H1 (cell line): ENCODE data around the gene PCDHA12. TPM values are rescaled to one million over a fixed set of nuclear protein-coding genes. Genes with fewer than 3 reads are reported as not detected.

Experiments
- CTCF ChIA-PET: fragments of 300-600 bp; sonication (Branson Sonifier 250); formaldehyde crosslinking; loops from one replicate; lab custom pipeline; 2021; ENCODE audit not compliant: partially characterized antibody; lab: Charles Lee
- POLR2A ChIA-PET: fragments of 300-600 bp; sonication (Branson Sonifier 250); formaldehyde crosslinking; loops from one replicate; lab custom pipeline; 2021; ENCODE audit warnings: inconsistent platforms; ENCODE audit not compliant: partially characterized antibody; lab: Charles Lee
- DNase-seq, 2 experiments: peaks; one replicate each; pipeline versions ENCODE4 v3.0.0 to v3.0.0-alpha.2; 2010 to 2022; ENCODE audit warnings: low spot score in 2 of 2, low read depth in 1 of 2, mixed read lengths in 1 of 2
- FAIRE-seq: peaks from 2 replicates; lab custom pipeline; 2011; peaks lifted over from hg19 to GRCh38; lab: Jason Lieb, UNC
- H2AFZ ChIP-seq: 2 replicates; pipeline ENCODE4 v1.8.1; 2012; ENCODE audit warnings: low read length, inconsistent platforms
- H2AK5ac ChIP-seq: 2 replicates; pipeline ENCODE4 v1.6.1; 2013; ENCODE audit warnings: low read depth, low read length
- H2BK120ac ChIP-seq: replicated peaks from 2 replicates; pipeline ENCODE3; 2013; ENCODE audit warnings: low read depth, low read length, inconsistent platforms
- H2BK12ac ChIP-seq: 2 replicates; pipeline ENCODE4 v1.6.1; 2013; ENCODE audit warnings: low read depth, low read length
- H2BK15ac ChIP-seq: 2 replicates; pipeline ENCODE4 v1.6.1; 2013; ENCODE audit warnings: low read length
- H2BK20ac ChIP-seq: 2 replicates; pipeline ENCODE4 v1.6.1; 2013; ENCODE audit warnings: low read length
- H2BK5ac ChIP-seq: 2 replicates; pipeline ENCODE4 v1.6.1; 2013; ENCODE audit warnings: low read depth, low read length
- H3K14ac ChIP-seq: 2 replicates; pipeline ENCODE4 v1.6.1; 2013; ENCODE audit warnings: inconsistent platforms; ENCODE audit not compliant: insufficient read length
- H3K18ac ChIP-seq: 2 replicates; pipeline ENCODE4 v1.6.1; 2013; ENCODE audit warnings: low read length; ENCODE audit errors: extremely low read depth
- H3K23ac ChIP-seq: 2 replicates; pipeline ENCODE4 v1.6.1; 2013; ENCODE audit warnings: inconsistent platforms; ENCODE audit not compliant: insufficient read length
- H3K23me2 ChIP-seq: 2 replicates; pipeline ENCODE4 v1.6.1; 2013; ENCODE audit warnings: low read depth, low read length
- H3K27ac ChIP-seq: 2 replicates; pipeline ENCODE4 v1.6.1; 2011; ENCODE audit warnings: low read depth, low read length, inconsistent platforms
- H3K27me3 ChIP-seq, 4 experiments: replicated peaks in 1 of 4; 1 replicate in 1 of 4; 2 replicates in 3 of 4; pipeline versions ENCODE4 v1.6.1 to v1.8.1; 2011 to 2013; ENCODE audit warnings: low read length in 3 of 4, mild to moderate bottlenecking in 3 of 4, inconsistent platforms in 2 of 4, mixed read lengths in 2 of 4, moderate library complexity in 1 of 4; ENCODE audit not compliant: control insufficient read depth in 3 of 4, insufficient read depth in 3 of 4; ENCODE audit errors: extremely low read depth in 1 of 4
- H3K36me3 ChIP-seq, 4 experiments: 2 replicates each; pipeline versions ENCODE4 v1.6.1 to v1.8.1; 2011 to 2013; ENCODE audit warnings: mild to moderate bottlenecking in 4 of 4, low read length in 3 of 4, moderate library complexity in 2 of 4, control low read depth in 1 of 4, inconsistent platforms in 1 of 4; ENCODE audit not compliant: insufficient read depth in 4 of 4, control insufficient read depth in 2 of 4
- H3K4ac ChIP-seq: replicated peaks from 2 replicates; pipeline ENCODE3; 2013; ENCODE audit warnings: low read length, low read depth, mixed read lengths, inconsistent platforms; ENCODE audit not compliant: insufficient read length
- H3K4me1 ChIP-seq, 4 experiments: replicated peaks in 1 of 4; 1 replicate in 1 of 4; 2 replicates in 3 of 4; pipeline versions ENCODE4 v1.6.1 to v1.8.1; 2011 to 2013; ENCODE audit warnings: low read length in 3 of 4, inconsistent platforms in 2 of 4, mixed read lengths in 1 of 4; ENCODE audit not compliant: insufficient read depth in 4 of 4, control insufficient read depth in 3 of 4
- H3K4me2 ChIP-seq, 2 experiments: 2 replicates each; pipeline versions ENCODE4 v1.6.1 to v1.8.1; 2011 to 2013; ENCODE audit warnings: low read depth in 2 of 2, low read length in 2 of 2, control low read depth in 1 of 2, inconsistent platforms in 1 of 2, mild to moderate bottlenecking in 1 of 2; ENCODE audit not compliant: insufficient read depth in 1 of 2
- H3K4me3 ChIP-seq, 4 experiments: fragments of 200-600, 300-600 bp in 1 of 4; sonication (generic), shearing (Covaris generic), sonication (Bioruptor Twin) in 1 of 4; 2 replicates each; pipeline versions ENCODE4 v1.5.1 to v1.8.1; 2011 to 2016; ENCODE audit warnings: low read length in 4 of 4, low read depth in 3 of 4, control low read depth in 2 of 4, inconsistent platforms in 2 of 4, mild to moderate bottlenecking in 2 of 4, mixed read lengths in 1 of 4, moderate library complexity in 1 of 4; ENCODE audit not compliant: insufficient read depth in 2 of 4; ENCODE audit errors: extremely low read depth in 1 of 4
- H3K56ac ChIP-seq: replicated peaks from 2 replicates; pipeline ENCODE3; 2013; ENCODE audit warnings: low read depth, mild to moderate bottlenecking, mixed read lengths, low read length, inconsistent platforms; ENCODE audit not compliant: insufficient read length
- H3K79me1 ChIP-seq: 2 replicates; pipeline ENCODE4 v1.6.1; 2013; ENCODE audit warnings: low read depth, low read length, control low read depth
- H3K79me2 ChIP-seq, 2 experiments: 2 replicates each; pipeline versions ENCODE4 v1.6.1 to v1.8.1; 2012 to 2013; ENCODE audit warnings: low read length in 2 of 2, mild to moderate bottlenecking in 2 of 2, inconsistent platforms in 1 of 2; ENCODE audit not compliant: insufficient read depth in 2 of 2, control insufficient read depth in 1 of 2
- H3K9ac ChIP-seq, 4 experiments: replicated peaks in 1 of 4; 1 replicate in 1 of 4; 2 replicates in 3 of 4; pipeline versions ENCODE4 v1.6.1 to v1.8.1; 2011 to 2013; ENCODE audit warnings: low read depth in 3 of 4, low read length in 3 of 4, control low read depth in 2 of 4, mild to moderate bottlenecking in 2 of 4, moderate library complexity in 2 of 4, inconsistent platforms in 1 of 4; ENCODE audit errors: extremely low read depth in 1 of 4
- H3K9me3 ChIP-seq, 2 experiments: 2 replicates each; pipeline versions ENCODE4 v1.6.1 to v1.8.1; 2012 to 2013; ENCODE audit warnings: mild to moderate bottlenecking in 2 of 2, moderate library complexity in 2 of 2, control low read depth in 1 of 2, inconsistent platforms in 1 of 2, low read depth in 1 of 2, low read length in 1 of 2, mixed read lengths in 1 of 2; ENCODE audit not compliant: insufficient read depth in 2 of 2
- H4K20me1 ChIP-seq, 2 experiments: replicated peaks in 1 of 2; 2 replicates each; pipeline versions ENCODE3 to v1.8.1; 2011 to 2013; ENCODE audit warnings: inconsistent platforms in 2 of 2, low read length in 2 of 2, mild to moderate bottlenecking in 1 of 2; ENCODE audit not compliant: insufficient read depth in 2 of 2, control insufficient read depth in 1 of 2
- H4K5ac ChIP-seq: 2 replicates; pipeline ENCODE4 v1.6.1; 2013; ENCODE audit warnings: low read length, low read depth, mixed read lengths, inconsistent platforms; ENCODE audit not compliant: insufficient read length
- H4K8ac ChIP-seq: 2 replicates; pipeline ENCODE4 v1.8.0; 2013; ENCODE audit warnings: mild to moderate bottlenecking, moderate library complexity, low read length, inconsistent platforms; ENCODE audit not compliant: insufficient read depth; ENCODE audit errors: extremely low read depth
- H4K91ac ChIP-seq: replicated peaks from 2 replicates; pipeline ENCODE3; 2013; ENCODE audit warnings: low read length, mixed read lengths, inconsistent platforms; ENCODE audit not compliant: insufficient read length
- ASH2L ChIP-seq: fragments of 200-600, 300-600 bp; sonication (generic); IDR thresholded peaks from one replicate; pipeline ENCODE4 v1.7.1; 2017; ENCODE audit warnings: low read length
- CBX8 ChIP-seq: fragments of 300-800, 300-1000 bp; sonication (generic); IDR thresholded peaks from 2 replicates; pipeline ENCODE4 v1.7.1; 2016; ENCODE audit warnings: low read depth, low read length, borderline replicate concordance
- CHD1 ChIP-seq: IDR thresholded peaks from 2 replicates; pipeline ENCODE4 v1.6.1; 2012; ENCODE audit warnings: low read depth, low read length, improper control_type of control experiment
- EZH2 ChIP-seq: fragments of 200-600 bp; sonication (generic); IDR thresholded peaks from 2 replicates; pipeline ENCODE4 v1.7.1; 2012; ENCODE audit warnings: low read depth, mild to moderate bottlenecking, moderate library complexity, low read length, inconsistent platforms; ENCODE audit not compliant: severe bottlenecking
- NANOG ChIP-seq: IDR thresholded peaks from 2 replicates; pipeline ENCODE4 v1.6.1; 2011; ENCODE audit warnings: low read length, low read depth, mild to moderate bottlenecking, inconsistent platforms; ENCODE audit not compliant: insufficient read depth, poor library complexity, severe bottlenecking
- PHF8 ChIP-seq: fragments of 200-600 bp; sonication (generic); conservative IDR thresholded peaks from 2 replicates; pipeline ENCODE4 v1.7.1; 2012; ENCODE audit warnings: low read depth, mild to moderate bottlenecking, inconsistent platforms, low read length, moderate library complexity
- POLR2A ChIP-seq, 2 experiments: IDR thresholded peaks; 1 replicate in 1 of 2; 2 replicates in 1 of 2; pipeline ENCODE4 v1.6.1; 2011; ENCODE audit warnings: low read depth in 2 of 2, low read length in 2 of 2, mild to moderate bottlenecking in 2 of 2; ENCODE audit errors: control extremely low read depth in 1 of 2
- RAD21 ChIP-seq, 2 experiments: IDR thresholded peaks in 1 of 2; conservative IDR thresholded peaks in 1 of 2; 2 replicates each; pipeline ENCODE4 v1.6.1; 2011; ENCODE audit warnings: low read depth in 2 of 2, low read length in 2 of 2, improper control_type of control experiment in 1 of 2, inconsistent platforms in 1 of 2, mild to moderate bottlenecking in 1 of 2, moderate library complexity in 1 of 2
- SIX5 ChIP-seq: IDR thresholded peaks from 2 replicates; pipeline ENCODE4 v1.6.1; 2011; ENCODE audit warnings: mild to moderate bottlenecking, low read depth, low read length
- SRF ChIP-seq: IDR thresholded peaks from 2 replicates; pipeline ENCODE4 v1.6.1; 2011; ENCODE audit warnings: mild to moderate bottlenecking, low read depth, low read length, moderate library complexity
- SUZ12 ChIP-seq: fragments of 200-600 bp; sonication (generic); IDR thresholded peaks from 2 replicates; pipeline ENCODE4 v1.6.1; 2012; ENCODE audit warnings: mild to moderate bottlenecking, inconsistent platforms, low read length, moderate library complexity, mixed read lengths
- ZNF274 ChIP-seq: IDR thresholded peaks from 2 replicates; pipeline ENCODE4 v1.7.0; 2012; ENCODE audit warnings: low read length, borderline replicate concordance; ENCODE audit errors: extremely low read depth
- WGBS, 2 experiments: shearing (Covaris generic) in 1 of 2; methylation state at CpG; one replicate each; pipeline versions ENCODE4 v1.1.6 to v1.1.7; 2013 to 2015; ENCODE audit warnings: low lambda C conversion rate in 2 of 2, mixed read lengths in 2 of 2, inconsistent platforms in 1 of 2, low coverage in 1 of 2, missing lambda C conversion rate in 1 of 2; ENCODE audit not compliant: insufficient replicate concordance in 2 of 2, insufficient coverage in 1 of 2, insufficient read length in 1 of 2; ENCODE audit errors: extremely low coverage in 1 of 2, missing lambda C conversion rate in 1 of 2; 5-methylcytosine and 5-hydroxymethylcytosine counted together
- polyA plus RNA-seq, 7 experiments: library from polyadenylated mRNA; depleted of rRNA in 3 of 7; stranded (reverse) in 5 of 7; unstranded in 2 of 7; fragments of >200 nt in 5 of 7; fragments of 200-250 nt in 2 of 7; gene quantifications; 1 replicate in 5 of 7; 2 replicates in 1 of 7; 4 replicates in 1 of 7; pipeline versions ENCODE4 v1.2.1 to v1.2.3, GENCODE V29; 2011 to 2013; ENCODE audit warnings: missing spikeins in 2 of 7, mixed read lengths in 2 of 7
- total RNA-seq: library from RNA; stranded (reverse); fragmentation: NEBNext Ultra II Directional; extraction: Animal tissue kit (Norgen Biotek cat#: 25700); gene quantifications from 2 replicates; pipeline ENCODE4 v1.2.1, GENCODE V29; 2021
- TF ChIP-seq, protein P1 (sequence below): IDR thresholded peaks from 2 replicates; pipeline ENCODE4 v1.6.1; 2012; ENCODE audit warnings: inconsistent platforms

The PCDHA12 gene
- total and polyA plus RNA-seq, 2 of the 8 experiments (the other 6 are each of a cell fraction or from before 2014, with no cell fraction given) = 4.2 to 9.3 TPM

- Histone ChIP-seq H3K9ac (no peak overlapping the region), H2AFZ (no peak overlapping the region), H2AK5ac (no peak overlapping the region), H3K27ac (no peak overlapping the region), H3K27me3 (no peaks in the 10 kb centered on the region), H4K8ac (no peak overlapping the region), H3K9me3 (no peaks in the 10 kb centered on the region; a peak in 1 of 4 replicates), H3K14ac (no peak overlapping the region), H3K23ac (no peak overlapping the region), H3K4me2 (no peak overlapping the region; a peak in 1 of 4 replicates), H2BK5ac (no peak overlapping the region), H3K4me3 (no peak overlapping the region), H2BK12ac (no peak overlapping the region), H4K91ac (no peak overlapping the region), H2BK20ac (peak overlapping the region; percentile 43; the same call in 1 of the 2 replicates), H4K5ac (no peak overlapping the region), H3K79me2 (no peaks in the 10 kb centered on the region; a peak in 1 of 4 replicates), H3K56ac (no peak overlapping the region), H2BK15ac (no peak overlapping the region), H3K4me1 (no peaks in the 10 kb centered on the region), H2BK120ac (no peak overlapping the region), H3K18ac (no peak overlapping the region), H3K23me2 (no peaks in the 10 kb centered on the region), H3K79me1 (no peaks in the 10 kb centered on the region; the same call in 1 of the 2 replicates), H3K36me3 (peaks cover 0 to 5% (median 0%) of the 10 kb centered on the region in 4 experiments; a peak in 1 of 8 replicates), H4K20me1 (peaks cover 0 to 5% of the 10 kb centered on the region in 2 experiments), H3K4ac (no peak overlapping the region)
- FAIRE-seq (no peak), DNase-seq (no peak)
- ChIA-PET POLR2A (interaction anchor here (0.7 to 2.7 kb wide), 2 partner anchors 42 to 157 kb away, joined by 3 to 17 read pairs; partner anchors contain the start of gene PCDHAC1), CTCF (interaction anchor here (0.6 to 7.5 kb wide), 23 partner anchors 10 to 299 kb away, joined by 3 to 95 read pairs (median 6); partner anchors contain the start of genes PCDHA4, PCDHA6, PCDHAC1 and PCDHAC2)
- whole genome bisulfite sequencing, 2 experiments = 96% methylated on average over 27 of the region's 41 CpGs; no CpG with 5 or more reads in 1 of the 2 experiments
- no peak for TF ChIP-seq CBX8
- no peak for TF ChIP-seq SIX5
- TF ChIP-seq CHD1 = no peak
- no peak for TF ChIP-seq POLR2A (IDR thresholded peaks at IDR 0.05; ENCODE audit: control extremely low read depth in 1 of 2, low read depth in 2 of 2, low read length in 2 of 2)
- TF ChIP-seq SRF = no peak
- TF ChIP-seq RAD21 (IDR thresholded peaks at IDR 0.05 in 1 of 2, conservative IDR thresholded peaks at IDR 0.05 in 1 of 2; ENCODE audit: low read depth in 2 of 2, low read length in 2 of 2) = no peak
- no peak for TF ChIP-seq ZNF274
- TF ChIP-seq EZH2 = no peak
- TF ChIP-seq, protein P1, sequence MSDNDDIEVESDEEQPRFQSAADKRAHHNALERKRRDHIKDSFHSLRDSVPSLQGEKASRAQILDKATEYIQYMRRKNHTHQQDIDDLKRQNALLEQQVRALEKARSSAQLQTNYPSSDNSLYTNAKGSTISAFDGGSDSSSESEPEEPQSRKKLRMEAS = no peak
- no peak for TF ChIP-seq NANOG
- TF ChIP-seq SUZ12 = no peak
- no peak for TF ChIP-seq PHF8
- no peak for TF ChIP-seq ASH2L
Observed at GRCh38 chr5:140883373-140883772, 8.3 kb downstream of the PCDHA12 start.
